ENCODE measurements around the gene KRTAP4-2. TPM values are rescaled to one million over a fixed set of nuclear protein-coding genes. Genes with fewer than 3 reads are reported as not detected.
"Not testable (repeated sequence)": the region's sequence is repeated elsewhere in the genome, so short reads cannot be mapped to it uniquely, and the experiment has no call there.

Gene KRTAP4-2
- not detected for total RNA-seq
- long read RNA-seq = 0 reads

DNA sequence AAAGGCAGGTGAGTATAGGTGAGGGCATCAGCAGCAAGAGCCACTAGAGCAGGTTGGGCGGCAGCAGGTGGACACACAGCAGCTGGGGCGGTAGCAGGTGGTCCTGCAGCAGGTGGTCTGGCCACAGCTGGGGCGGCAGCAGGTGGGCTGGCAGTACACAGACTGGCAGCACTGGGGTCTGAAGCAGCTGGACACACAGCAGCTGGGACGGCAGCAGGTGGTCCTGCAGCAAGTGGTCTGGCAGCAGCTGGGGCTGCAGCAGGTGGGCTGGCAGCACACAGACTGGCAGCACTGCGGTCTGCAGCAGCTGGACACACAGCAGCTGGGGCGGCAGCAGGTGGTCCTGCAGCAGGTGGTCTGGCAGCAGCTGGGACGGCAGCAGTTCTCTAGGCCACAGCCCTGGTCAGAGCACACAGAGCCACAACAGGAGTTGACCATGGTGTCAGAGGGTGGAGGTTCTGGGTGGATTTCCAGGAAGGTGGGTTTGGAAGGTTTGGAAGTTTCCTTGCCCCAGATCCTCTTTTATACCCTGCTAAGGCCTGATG, at the start of gene KRTAP4-2:
TSS of gene KRTAP4-2 (minus strand) at position 495 of the 545 bp plus-strand sequence. CDS start at position 438, 57 bp downstream.
- intact Hi-C loops (cut with micrococcal nuclease) = no loop called here
- DNase-seq (no peak), ATAC-seq (no peak)

DNA sequence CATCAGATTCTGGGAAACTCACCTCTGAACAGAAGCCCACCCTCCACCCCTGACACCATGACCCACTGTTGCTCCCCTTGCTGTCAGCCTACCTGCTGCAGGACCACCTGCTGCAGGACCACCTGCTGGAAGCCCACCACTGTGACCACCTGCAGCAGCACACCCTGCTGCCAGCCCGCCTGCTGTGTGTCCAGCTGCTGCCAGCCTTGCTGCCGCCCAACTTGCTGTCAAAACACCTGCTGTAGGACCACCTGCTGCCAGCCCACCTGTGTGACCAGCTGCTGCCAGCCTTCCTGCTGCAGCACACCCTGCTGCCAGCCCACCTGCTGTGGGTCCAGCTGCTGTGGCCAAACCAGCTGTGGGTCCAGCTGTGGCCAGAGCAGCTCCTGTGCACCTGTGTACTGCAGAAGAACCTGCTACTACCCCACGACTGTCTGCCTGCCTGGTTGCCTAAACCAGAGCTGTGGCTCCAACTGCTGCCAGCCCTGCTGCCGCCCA, 48.6 kb upstream of the KRTAP4-2 start, which contains the start of gene KRTAP9-2:
TSS of gene KRTAP9-2 (plus strand) at position 51 of the 498 bp plus-strand sequence. CDS start at position 58, 7 bp downstream.
- ATAC-seq; DNase-seq; intact Hi-C loops (cut with micrococcal nuclease): not testable (repeated sequence)

DNA sequence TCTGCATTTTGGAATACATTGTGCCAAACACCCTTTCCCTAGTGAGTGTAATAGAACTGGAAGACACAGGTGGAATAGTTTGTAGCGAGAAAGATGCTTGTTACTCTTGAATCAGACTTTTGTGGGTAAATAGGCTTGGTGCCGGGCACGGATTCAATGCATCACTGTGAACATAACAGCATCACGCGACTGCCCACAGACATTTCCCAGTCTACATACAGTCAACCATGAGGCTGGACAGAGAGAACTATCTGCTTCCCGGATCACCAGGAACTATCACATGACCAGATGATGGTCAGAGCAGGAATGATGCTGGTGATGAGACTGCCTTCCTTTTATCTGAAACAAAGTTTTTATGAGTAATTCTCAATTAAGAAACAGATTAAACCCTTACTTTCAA, 48.0 kb upstream of the KRTAP4-2 start:
- DNase-seq (no peak), ATAC-seq (no peak)
- intact Hi-C loops (cut with micrococcal nuclease) = no loop called here

DNA sequence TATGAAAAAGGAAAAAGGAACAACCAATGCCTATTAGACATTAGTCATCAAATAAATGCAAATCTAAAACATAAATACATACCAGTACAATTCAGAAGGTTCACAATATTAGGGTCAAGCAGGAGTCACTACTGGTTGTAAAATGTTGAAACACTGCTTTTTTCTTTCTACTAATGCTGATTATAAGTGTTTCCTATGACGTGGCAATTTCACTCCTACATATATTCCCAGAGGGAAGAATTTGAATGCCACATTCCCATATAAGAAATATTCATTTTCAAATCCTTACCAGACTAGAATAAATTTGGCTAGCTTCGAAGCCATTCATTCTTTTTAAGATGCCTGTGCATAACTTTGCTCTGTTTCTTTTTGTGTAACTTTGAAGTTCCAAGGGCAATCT, 45.8 kb upstream of the KRTAP4-2 start:
- ATAC-seq (no peak), DNase-seq (no peak)
- intact Hi-C loops (cut with micrococcal nuclease) = no loop called here

DNA sequence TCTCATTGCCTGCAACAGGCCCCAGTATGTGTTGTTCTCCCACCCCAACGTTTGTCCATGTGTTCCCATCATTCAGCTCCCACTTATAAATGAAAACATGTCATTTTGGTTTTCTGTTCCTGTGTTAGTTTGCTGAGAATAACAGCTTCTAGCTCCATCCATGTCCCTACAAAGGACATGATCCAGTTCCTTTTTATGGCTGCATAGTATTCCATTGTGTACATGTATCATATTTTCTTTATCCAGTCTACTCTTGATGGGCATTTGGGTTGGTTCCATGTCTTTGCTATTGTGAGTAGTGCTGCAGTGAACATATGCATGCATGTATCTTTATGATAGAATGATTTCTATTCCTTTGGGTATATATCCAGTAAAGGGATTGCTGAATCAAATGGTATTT, 37.7 kb upstream of the KRTAP4-2 start:
- DNase-seq (no peak), ATAC-seq (no peak)
- intact Hi-C loops (cut with micrococcal nuclease) = no loop called here

DNA sequence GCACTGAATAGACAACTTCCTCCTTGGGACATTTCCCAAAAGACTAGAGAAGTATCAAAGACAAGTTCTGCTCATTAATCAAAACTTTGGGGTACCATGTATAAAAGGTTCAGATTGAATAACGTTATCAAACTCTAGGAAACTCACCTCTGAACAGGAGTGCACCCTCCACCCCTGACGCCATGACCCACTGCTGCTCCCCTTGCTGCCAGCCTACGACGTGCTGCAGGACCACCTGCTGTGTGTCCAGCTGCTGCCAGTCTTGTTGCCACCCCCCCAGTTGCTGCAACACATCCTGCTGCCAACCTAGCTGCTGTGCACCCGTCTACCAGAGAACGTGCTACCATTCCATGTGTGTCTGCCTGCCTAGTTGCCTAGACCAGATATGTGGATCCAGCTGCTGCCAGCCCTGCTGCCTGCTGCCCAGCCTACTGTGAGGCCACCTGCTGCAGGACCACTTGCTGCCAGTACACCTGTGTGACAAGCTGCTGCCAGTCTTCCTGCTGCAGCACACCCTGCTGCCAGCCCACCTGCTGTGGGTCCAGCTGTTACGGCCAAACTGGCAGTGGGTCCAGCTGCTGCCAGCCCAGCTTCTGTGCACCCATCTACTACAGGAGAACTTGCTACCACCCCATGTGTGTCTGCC, 34.6 kb upstream of the KRTAP4-2 start:
- intact Hi-C loops (cut with micrococcal nuclease) = no loop called here
- no peak for DNase-seq
- ATAC-seq = no peak

DNA sequence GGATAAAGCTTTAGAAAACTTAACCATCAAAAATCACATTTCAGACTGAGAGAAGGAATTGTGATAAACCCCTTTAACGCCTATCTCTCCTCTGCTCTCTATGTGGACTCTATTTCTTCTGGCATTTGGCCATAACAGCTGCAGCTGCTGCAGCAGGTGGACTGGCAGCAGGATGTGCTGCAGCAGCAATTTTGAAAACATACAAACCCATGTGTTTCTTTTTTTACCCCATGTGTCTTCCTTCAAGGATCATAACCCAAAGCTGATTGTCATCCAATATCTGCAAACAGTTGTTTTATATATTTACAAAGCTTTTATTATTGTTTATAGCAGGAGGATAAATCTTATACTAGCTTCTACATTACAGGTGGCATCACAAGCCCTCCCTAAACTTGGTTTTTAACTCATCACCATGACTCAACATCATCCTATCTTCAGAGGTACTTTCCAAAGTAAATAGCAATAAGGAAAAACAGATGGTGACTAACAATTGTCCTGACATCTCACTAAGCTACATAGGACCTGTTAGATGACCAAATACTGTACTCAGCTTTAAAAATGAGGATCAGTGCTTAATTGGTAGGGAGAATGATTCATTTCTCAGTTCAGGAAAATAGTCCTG, 33.9 kb upstream of the KRTAP4-2 start:
- intact Hi-C loops (cut with micrococcal nuclease) = no loop called here
- no peak for ATAC-seq

DNA sequence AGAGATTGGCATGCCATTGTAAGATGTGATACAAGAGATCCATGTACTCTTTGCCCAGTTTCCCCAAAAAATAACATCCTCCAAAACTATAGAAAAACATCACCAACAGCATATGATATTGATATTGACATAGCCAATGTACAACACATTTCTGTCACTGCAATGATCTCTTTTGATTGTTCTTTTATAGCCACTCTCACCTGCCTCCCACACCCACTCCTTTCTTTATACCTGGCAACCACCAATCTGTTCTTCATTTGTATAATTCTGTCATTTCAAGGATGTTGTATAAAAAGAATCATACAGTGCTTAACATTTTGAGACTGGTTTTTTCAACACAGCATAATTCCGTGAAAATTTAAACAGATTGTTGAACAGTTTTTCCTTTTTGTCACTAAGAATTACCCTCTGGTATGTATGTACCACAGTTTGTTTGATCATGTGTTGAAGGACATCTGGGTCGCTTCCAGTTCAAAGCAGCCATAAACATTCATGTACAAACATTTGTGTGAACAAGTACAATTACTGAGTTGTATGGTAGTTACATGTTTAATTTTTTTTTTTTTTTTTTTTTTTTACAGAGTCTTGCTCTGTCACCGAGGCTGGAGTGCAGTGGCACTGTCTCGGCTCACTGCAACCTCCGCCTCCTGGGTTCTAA, 21.5 kb upstream of the KRTAP4-2 start:
- intact Hi-C loops (cut with micrococcal nuclease) = no loop called here
- ATAC-seq = no peak
- no peak for DNase-seq

More for the DNA sequence above, 33.9 kb upstream of the KRTAP4-2 start:
- DNase-seq = no peak

DNA sequence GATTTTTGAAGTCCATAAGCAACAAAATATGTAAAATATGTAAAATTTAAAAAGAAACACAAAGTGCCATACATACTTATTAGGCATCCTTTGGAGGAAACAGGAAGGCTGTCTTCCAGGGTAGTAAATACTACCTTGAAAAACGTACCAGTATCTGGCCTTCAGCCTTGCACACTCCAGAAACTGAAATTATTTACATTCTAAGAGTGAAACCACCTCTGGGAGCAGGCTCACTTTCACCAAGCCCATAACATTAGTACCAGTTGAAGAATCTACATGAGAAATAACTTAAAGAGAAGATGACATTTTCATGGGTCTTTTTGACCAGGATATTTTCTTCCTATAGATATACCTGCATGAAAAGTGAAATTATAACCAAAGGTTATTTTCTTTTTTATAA, 18.0 kb upstream of the KRTAP4-2 start:
- DNase-seq (no peak), ATAC-seq (no peak)
- intact Hi-C loops (cut with micrococcal nuclease) = no loop called here

DNA sequence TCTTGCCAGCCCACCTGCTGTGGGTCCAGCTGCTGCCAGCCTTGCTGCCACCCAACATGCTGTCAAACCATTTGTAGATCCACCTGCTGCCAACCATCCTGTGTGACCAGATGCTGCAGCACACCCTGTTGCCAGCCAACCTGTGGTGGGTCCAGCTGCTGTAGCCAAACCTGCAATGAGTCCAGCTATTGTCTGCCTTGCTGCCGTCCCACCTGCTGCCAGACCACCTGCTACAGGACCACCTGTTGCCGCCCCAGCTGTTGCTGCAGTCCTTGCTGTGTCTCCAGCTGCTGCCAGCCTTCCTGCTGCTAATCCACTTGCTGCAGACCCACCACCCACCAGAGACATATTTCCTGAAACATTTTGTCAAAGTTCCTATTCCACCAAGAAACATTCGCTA, 12.3 kb upstream of the KRTAP4-2 start:
- no peak for DNase-seq
- ATAC-seq = no peak
- intact Hi-C loops (cut with micrococcal nuclease) = no loop called here

DNA sequence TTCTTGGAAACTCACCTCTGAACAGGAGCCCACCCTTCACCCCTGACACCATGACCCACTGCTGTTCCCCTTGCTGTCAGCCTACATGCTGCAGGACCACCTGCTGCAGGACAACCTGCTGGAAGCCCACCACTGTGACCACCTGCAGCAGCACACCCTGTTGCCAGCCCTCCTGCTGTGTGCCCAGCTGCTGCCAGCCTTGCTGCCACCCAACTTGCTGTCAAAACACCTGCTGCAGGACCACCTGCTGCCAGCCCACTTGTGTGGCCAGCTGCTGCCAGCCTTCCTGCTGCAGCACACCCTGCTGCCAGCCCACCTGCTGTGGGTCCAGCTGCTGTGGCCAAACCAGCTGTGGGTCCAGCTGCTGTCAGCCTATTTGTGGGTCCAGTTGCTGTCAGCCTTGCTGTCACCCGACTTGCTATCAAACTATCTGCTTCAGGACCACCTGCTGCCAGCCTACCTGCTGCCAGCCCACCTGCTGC, 11.9 kb upstream of the KRTAP4-2 start, which contains the start of gene KRTAP9-1:
TSS of gene KRTAP9-1 (plus strand) at position 51 of the 482 bp plus-strand sequence. CDS start at position 51, 0 bp downstream.
- intact Hi-C loops (cut with micrococcal nuclease); ATAC-seq; DNase-seq: not testable (repeated sequence)

DNA sequence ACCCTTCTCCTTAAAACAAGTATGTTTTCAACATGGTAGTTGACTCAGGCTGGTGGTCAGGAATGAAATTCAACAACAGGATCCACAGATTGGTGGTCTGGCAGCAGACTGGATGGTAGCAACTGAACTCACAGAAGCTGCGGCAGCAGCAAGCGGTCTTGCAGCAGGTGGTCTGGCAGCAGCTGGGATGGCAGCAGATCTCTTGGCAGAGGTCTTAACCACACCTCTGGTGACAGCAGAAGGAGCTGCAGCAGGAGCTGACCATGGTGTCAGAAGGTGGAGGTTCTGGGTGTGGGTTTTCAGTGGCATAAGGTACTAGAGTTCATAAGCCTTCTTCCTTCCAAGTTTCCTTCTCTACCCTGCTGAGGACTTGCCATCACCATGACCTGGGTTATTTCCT, 8.9 kb upstream of the KRTAP4-2 start:
- DNase-seq = no peak
- intact Hi-C loops (cut with micrococcal nuclease) = no loop called here
- ATAC-seq = no peak

DNA sequence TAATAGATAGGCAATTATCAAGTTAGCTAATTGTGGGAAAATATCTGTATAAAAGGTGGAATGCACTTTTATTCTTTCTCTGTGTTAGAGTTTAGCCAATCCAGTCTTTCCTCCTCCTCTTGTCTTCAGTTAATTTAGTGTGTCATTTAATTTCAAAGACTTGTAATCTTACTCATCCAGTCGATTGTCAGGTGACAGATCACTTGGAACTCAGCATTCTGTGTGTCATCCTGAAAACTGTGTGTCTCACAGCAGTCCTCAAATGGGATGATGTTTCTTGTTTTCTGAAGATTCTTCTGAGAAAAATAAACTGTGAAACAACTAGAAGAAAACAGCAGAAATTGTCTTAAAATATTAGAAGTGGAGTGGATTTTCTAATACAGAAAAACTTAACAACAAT, 7.0 kb upstream of the KRTAP4-2 start:
- intact Hi-C loops (cut with micrococcal nuclease) = no loop called here
- ATAC-seq = no peak
- DNase-seq = no peak

DNA sequence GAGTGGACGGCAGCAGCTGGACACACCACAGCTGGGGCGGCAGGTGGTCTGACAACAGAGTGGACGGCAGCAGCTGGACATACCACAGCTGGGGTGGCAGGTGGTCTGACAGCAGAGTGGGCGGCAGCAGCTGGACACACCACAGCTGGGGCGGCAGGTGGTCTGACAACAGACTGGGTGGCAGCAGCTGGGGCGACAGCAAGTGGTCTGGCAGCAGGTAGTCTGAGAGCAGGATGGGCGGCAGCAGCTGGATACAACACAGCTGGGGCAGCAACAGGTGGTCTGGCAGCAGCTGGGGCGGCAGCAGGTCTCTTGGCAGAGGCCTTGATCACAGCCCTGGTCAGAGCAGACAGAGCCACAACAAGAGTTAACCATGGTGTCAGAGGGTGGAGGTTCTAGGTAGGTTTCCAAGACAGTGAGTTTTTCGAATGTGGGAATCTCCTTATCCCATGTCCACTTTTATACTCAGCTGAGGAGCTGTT, 6.5 kb upstream of the KRTAP4-2 start, which contains the start of gene KRTAP4-1:
TSS of gene KRTAP4-1 (minus strand) at position 432 of the 482 bp plus-strand sequence. CDS start at position 375, 57 bp downstream.
- intact Hi-C loops (cut with micrococcal nuclease) = no loop called here
- ATAC-seq = no peak

DNA sequence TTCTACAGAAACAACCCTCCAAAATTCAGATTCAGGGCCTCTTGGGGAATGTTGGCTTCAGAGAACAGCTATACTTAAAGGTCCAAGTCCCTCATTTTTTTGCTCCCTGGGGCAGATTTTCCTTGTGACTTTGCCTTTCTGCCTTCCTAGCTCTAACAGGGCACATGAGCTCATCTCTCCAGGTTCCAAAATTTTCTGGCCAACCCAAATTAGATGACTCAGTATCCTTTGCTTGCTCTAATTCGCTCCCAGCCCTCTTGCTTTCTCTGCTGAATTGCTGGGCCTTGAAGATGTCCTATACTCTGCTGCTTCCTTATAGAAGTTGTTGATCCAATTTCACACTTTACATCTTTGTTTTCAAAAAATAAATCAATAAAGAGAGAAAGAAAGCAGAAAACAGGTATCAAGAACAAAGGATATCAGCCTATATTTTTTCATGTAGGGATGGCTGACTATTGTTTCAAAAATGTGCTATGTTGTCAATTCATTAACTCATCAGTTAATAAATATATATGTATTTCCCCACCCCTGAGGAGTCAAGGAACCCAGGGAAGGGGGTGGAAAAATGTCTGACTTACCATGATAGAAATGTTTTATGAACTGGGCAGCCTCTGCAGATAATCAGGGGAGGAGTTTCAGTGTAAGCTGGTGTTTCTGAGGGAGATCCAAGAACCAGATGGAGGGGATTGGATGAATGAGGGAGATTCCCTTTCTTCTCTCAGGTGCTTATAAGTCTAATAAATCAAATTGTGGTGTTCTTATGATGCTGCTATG, 1.0 kb upstream of the KRTAP4-2 start:
- DNase-seq (no peak), ATAC-seq (no peak)
- intact Hi-C loops (cut with micrococcal nuclease) = no loop called here

More for the DNA sequence above, 6.5 kb upstream of the KRTAP4-2 start, which contains the start of gene KRTAP4-1:
- no peak for DNase-seq

DNA sequence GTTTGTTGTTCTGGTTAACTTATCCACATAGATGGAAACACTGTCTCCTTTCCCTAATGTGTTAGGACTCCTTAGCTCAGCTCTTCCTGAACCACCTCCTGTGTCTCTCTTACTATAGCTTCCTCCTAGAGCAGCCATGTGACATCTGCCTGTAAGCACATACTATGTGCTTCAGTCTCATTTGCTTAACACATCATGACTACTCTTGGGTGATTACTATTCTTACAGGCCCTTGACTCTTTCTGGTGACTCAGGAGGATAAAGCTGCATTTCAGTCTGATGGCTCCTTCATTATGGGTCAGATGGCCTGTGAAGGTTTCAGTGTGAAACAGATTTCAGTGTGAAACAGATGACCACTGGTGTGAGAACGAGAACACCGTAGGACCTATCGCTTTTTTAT, 320 bp upstream of the KRTAP4-2 start:
- ATAC-seq (no peak), DNase-seq (no peak)
- intact Hi-C loops (cut with micrococcal nuclease) = no loop called here

DNA sequence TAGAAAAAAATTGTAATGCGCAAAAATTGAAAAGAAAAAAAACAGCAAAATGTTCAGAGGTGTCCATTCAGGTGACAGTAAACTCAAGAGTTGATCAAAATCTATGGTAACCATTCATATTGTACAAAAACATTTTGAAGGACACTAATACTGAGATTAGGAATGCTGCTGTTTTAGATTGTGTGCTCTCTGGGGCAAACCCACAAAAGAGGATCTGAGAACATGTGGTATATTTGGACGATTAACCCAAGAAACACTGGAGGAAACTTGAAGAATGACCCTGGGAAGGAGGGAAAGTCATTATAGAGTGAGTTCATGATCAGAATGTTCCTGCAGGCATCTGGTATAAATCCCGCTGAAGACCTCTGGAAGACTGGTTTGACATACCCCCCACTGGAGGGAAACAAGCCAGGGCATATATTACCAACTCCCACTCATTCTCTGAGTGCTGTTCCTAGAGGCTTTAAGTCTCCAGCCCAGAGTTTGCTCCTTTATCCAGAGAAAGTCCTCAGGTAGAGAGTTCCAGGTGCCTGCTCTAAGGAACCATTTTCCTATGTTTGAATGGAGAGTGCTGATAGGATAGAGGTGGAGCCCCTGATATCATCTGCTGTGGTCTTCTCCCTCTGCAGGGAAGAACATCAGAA, 1.2 kb downstream of the KRTAP4-2 start:
- DNase-seq (no peak), ATAC-seq (no peak)
- intact Hi-C loops (cut with micrococcal nuclease) = no loop called here

DNA sequence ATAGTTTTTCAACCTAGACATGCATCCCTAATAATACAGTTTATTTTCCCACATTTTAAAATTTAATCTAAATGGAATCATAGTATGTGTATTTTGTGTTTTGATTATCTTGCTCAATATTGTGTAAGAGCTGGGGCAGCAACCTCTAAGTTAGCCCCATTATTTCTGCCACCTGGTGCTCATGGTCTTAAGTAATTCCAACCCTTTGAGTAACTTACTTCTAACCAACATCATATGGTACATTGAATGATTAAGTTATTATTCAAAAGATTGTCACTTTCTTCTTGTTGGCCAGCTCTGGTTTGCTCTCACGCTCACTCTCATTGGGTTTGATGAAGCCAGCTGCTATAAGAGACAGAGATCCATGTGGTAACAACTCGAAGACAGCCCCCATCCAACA, 6.1 kb downstream of the KRTAP4-2 start:
- intact Hi-C loops (cut with micrococcal nuclease) = no loop called here
- ATAC-seq (no peak), DNase-seq (no peak)
